D721Med (cell line): ENCODE measurements around the gene USP20.

ENCODE experiments used
- DNase-seq: peaks from one replicate; pipeline ENCODE4 v3.0.0; 2011; ENCODE audit warnings: low spot score; ENCODE audit not compliant: insufficient read length
- FAIRE-seq: peaks from 2 replicates; lab custom pipeline; 2011; peaks lifted over from hg19 to GRCh38; lab: Jason Lieb, UNC
- CTCF ChIP-seq: IDR thresholded peaks from 2 replicates; pipeline ENCODE4 v1.5.1; 2012; ENCODE audit warnings: mild to moderate bottlenecking, control low read depth; ENCODE audit not compliant: insufficient read depth; ENCODE audit errors: missing control alignments

The USP20 gene

GRCh38 chr9:129845373-129845772, 10.1 kb downstream of the USP20 start:
- FAIRE-seq (no peak), DNase-seq (peak; percentile 47)
- no peak for TF ChIP-seq CTCF

GRCh38 chr9:129848712-129849441, 13.6 kb downstream of the USP20 start:
- no peak for TF ChIP-seq CTCF
- FAIRE-seq (no peak), DNase-seq (no peak)

GRCh38 chr9:129849901-129850300, 14.6 kb downstream of the USP20 start:
- FAIRE-seq: no peak
- TF ChIP-seq CTCF: no peak
- DNase-seq: no peak

GRCh38 chr9:129850821-129851550, 15.7 kb downstream of the USP20 start:
- no peak for TF ChIP-seq CTCF
- DNase-seq: no peak
- FAIRE-seq: no peak

- FAIRE-seq: no peak
- no peak for TF ChIP-seq CTCF
- no peak for DNase-seq
Observed at GRCh38 chr9:129851821-129852220, 16.6 kb downstream of the USP20 start.

- FAIRE-seq (no peak), DNase-seq (no peak)
- no peak for TF ChIP-seq CTCF
Observed at GRCh38 chr9:129852579-129852978, 17.3 kb downstream of the USP20 start.

GRCh38 chr9:129853614-129854013, 18.4 kb downstream of the USP20 start:
- TF ChIP-seq CTCF: no peak
- DNase-seq: no peak
- no peak for FAIRE-seq
